DMS79 (cell line): ENCODE results near the gene CARNS1.

Experiments
- DNase-seq: peaks from one replicate; lab custom pipeline; 2025; lab: John Stamatoyannopoulos, UW

The CARNS1 gene

GRCh38 chr11:67415501-67416304 is at the start of gene CARNS1:
Gene CARNS1, plus strand, starts transcription at chr11:67415678. Its CDS starts 522 bp downstream, at chr11:67416200.
- DNase-seq, result peak; percentile 11

GRCh38 chr11:67365736-67366444 is 49.6 kb upstream of the CARNS1 start:
- no peak for DNase-seq

- DNase-seq, result no peak
These were observed 48.9 kb upstream of the CARNS1 start for GRCh38 chr11:67366546-67366945.

GRCh38 chr11:67366961-67367760 is 48.3 kb upstream of the CARNS1 start:
- no peak for DNase-seq

GRCh38 chr11:67367761-67368227 is 47.7 kb upstream of the CARNS1 start:
- DNase-seq, result no peak

GRCh38 chr11:67368621-67369020 is 46.9 kb upstream of the CARNS1 start:
- no peak for DNase-seq

- DNase-seq, result no peak
These were observed 46.2 kb upstream of the CARNS1 start for GRCh38 chr11:67369275-67369674.

- no peak for DNase-seq
These were observed 45.6 kb upstream of the CARNS1 start for GRCh38 chr11:67369801-67370284.

GRCh38 chr11:67370351-67371076 is 45.0 kb upstream of the CARNS1 start:
- DNase-seq, result no peak

- DNase-seq, result no peak
These were observed 44.1 kb upstream of the CARNS1 start for GRCh38 chr11:67371189-67371910.

GRCh38 chr11:67371911-67372320 is 43.6 kb upstream of the CARNS1 start:
- no peak for DNase-seq

GRCh38 chr11:67372321-67372992 is 43.0 kb upstream of the CARNS1 start:
- no peak for DNase-seq

- DNase-seq, result no peak
These were observed 42.4 kb upstream of the CARNS1 start, which contains the start of gene CLCF1 for GRCh38 chr11:67372993-67373647. Gene CLCF1, minus strand, starts transcription at chr11:67373598. Its CDS starts 59 bp downstream, at chr11:67373539.

- DNase-seq, result no peak
These were observed 41.6 kb upstream of the CARNS1 start for GRCh38 chr11:67373648-67374570.

- DNase-seq, result no peak
These were observed 40.8 kb upstream of the CARNS1 start for GRCh38 chr11:67374571-67375281.

GRCh38 chr11:67375320-67376055 is 40.0 kb upstream of the CARNS1 start:
- no peak for DNase-seq
